ENCODE measurements around the gene TLN1.
A peak's percentile ranks its signal among the peaks of the same experiment; 100 is the strongest.

TLN1 gene

GRCh38 chr9:35741740-35742139 is 9.7 kb upstream of the TLN1 start (continued):
- no peak for TF ChIP-seq ZNF112 (tag by site-specific recombination; IDR thresholded peaks at IDR 0.05)
- no peak for TF ChIP-seq BCL11B (tag by site-specific recombination; IDR thresholded peaks at IDR 0.05; ENCODE audit: low read depth)

DNA sequence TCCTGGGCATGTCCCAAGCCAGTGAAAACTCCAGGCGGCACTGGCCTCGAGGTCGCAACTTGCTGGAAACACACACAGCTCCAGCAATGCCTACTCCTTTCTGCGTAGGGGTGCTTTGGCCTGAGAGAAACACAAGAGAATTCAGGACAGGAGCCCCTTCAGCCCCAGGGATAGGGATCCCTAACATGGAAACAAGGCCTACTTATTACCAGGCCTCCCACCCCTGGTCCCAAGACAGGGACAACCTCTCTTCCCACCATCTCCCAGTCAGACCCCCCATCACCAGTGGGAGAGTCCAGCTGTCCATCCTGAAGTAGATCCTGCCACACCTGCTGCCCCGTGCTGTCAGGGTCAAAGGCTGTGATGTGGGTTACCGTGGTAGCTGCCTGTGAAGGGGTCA is 8.2 kb upstream of the TLN1 start:
- H3K4me1 ChIP-seq (ENCODE audit: control insufficient read depth, insufficient read depth, low read length) = no peaks in the 10 kb centered on the region
- peaks cover 21 to 96% of the 10 kb centered on the region in 2 experiments; a peak in 2 of 3 replicates for H3K36me3 ChIP-seq (ENCODE audit: control insufficient read depth in 2 of 2, insufficient read depth in 1 of 2, low read length in 2 of 2)
- CTCF ChIA-PET = interaction anchor here (0.7 to 2.0 kb wide), 3 partner anchors 8 to 44 kb away, joined by 3 to 11 read pairs (median 7); partner anchors contain the start of genes CREB3 and TLN1
- TF ChIP-seq KLF10 (tag by site-specific recombination; IDR thresholded peaks at IDR 0.05) = no peak
- TF ChIP-seq ZNF274 (IDR thresholded peaks at IDR 0.05; ENCODE audit: low read length) = no peak
- TF ChIP-seq ZNF274 (tag by site-specific recombination; IDR thresholded peaks at IDR 0.05; ENCODE audit: borderline replicate concordance) = no peak
- peak; percentile 84 for TF ChIP-seq PRDM10 (tag by site-specific recombination; IDR thresholded peaks at IDR 0.05)
- H3K4me3 ChIP-seq (ENCODE audit: low read depth, low read length) = no peak overlapping the region
- H3K27ac ChIP-seq (ENCODE audit: extremely low read depth, low read depth, low read length) = no peak overlapping the region
- POLR2A ChIA-PET = interaction anchor here (1.3 to 1.7 kb wide), 2 partner anchors 8 kb away, joined by 4 to 7 read pairs; partner anchors contain the start of genes CREB3, GBA2, RGP1 and TLN1
- H3K9me3 ChIP-seq (ENCODE audit: control insufficient read depth, insufficient read depth, low read depth, low read length) = no peaks in the 10 kb centered on the region

DNA sequence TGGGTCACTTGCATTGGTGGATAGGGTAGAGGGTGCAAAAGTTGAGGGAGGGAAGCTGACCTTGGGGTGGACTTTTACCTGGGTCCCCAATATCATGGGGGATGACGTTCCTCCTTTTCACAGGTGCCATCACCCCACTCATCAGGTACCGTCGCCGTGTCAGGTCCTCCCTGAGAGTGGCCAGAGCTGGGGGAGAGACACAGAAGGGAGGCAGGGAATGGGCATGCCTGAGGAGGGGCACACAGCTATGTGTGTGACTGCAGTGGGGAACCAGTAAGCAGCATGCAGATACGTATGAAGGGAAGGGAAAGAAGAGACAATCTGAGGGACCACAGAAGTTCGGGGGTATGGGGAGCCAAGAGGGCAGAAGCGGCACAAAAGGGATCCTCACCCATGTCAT is 6.9 kb upstream of the TLN1 start:
- Histone ChIP-seq H3K4me3 (ENCODE audit: low read depth, low read length) (no peak overlapping the region), H3K27ac (ENCODE audit: extremely low read depth, low read depth, low read length) (no peak overlapping the region), H3K36me3 (ENCODE audit: control insufficient read depth in 2 of 2, insufficient read depth in 1 of 2, low read length in 2 of 2) (peaks cover 22 to 100% of the 10 kb centered on the region in 2 experiments; a peak in 2 of 3 replicates), H3K9me3 (ENCODE audit: control insufficient read depth, insufficient read depth, low read depth, low read length) (no peaks in the 10 kb centered on the region), H3K4me1 (ENCODE audit: control insufficient read depth, insufficient read depth, low read length) (peaks cover under 1% of the 10 kb centered on the region; the same call in 1 of the 2 replicates)
- POLR2A ChIA-PET = interaction anchor here (0.5 to 5.3 kb wide), 5 partner anchors 8 to 1249 kb away, joined by 3 to 57 read pairs (median 4); partner anchors contain the start of genes GBA2 and RGP1
- peak; percentile 73 for TF ChIP-seq ZNF10 (tag by site-specific recombination; IDR thresholded peaks at IDR 0.05)
- TF ChIP-seq ZNF610 (tag by site-specific recombination; IDR thresholded peaks at IDR 0.05; ENCODE audit: borderline replicate concordance) = no peak
- CTCF ChIA-PET = interaction anchor here (0.8 to 2.2 kb wide), 4 partner anchors 10 to 92 kb away, joined by 3 to 11 read pairs (median 6); no protein-coding TSS in a partner anchor

GRCh38 chr9:35738186-35738585 is 6.2 kb upstream of the TLN1 start:
- Histone ChIP-seq H3K36me3 (ENCODE audit: control insufficient read depth in 2 of 2, insufficient read depth in 1 of 2, low read length in 2 of 2) (peaks cover 22 to 97% of the 10 kb centered on the region in 2 experiments; a peak in 2 of 3 replicates), H3K9me3 (ENCODE audit: control insufficient read depth, insufficient read depth, low read depth, low read length) (no peaks in the 10 kb centered on the region), H3K4me3 (ENCODE audit: low read depth, low read length) (no peak overlapping the region), H3K27ac (ENCODE audit: extremely low read depth, low read depth, low read length) (no peak overlapping the region), H3K4me1 (ENCODE audit: control insufficient read depth, insufficient read depth, low read length) (peaks cover 8% of the 10 kb centered on the region)
- POLR2A ChIA-PET = interaction anchor here (0.5 to 5.3 kb wide), 4 partner anchors 9 to 128 kb away, joined by 4 to 57 read pairs (median 4); partner anchors contain the start of genes GBA2 and RGP1
- CTCF ChIA-PET = interaction anchor here (0.9 to 4.6 kb wide), 6 partner anchors 9 to 92 kb away, joined by 3 to 22 read pairs (median 5); no protein-coding TSS in a partner anchor
- TF ChIP-seq REPIN1 (tag by site-specific recombination; IDR thresholded peaks at IDR 0.05; ENCODE audit: low read depth) (no peak), ZNF280D (tag by site-specific recombination; IDR thresholded peaks at IDR 0.05) (no peak)
